Erythroblast (primary cell): ENCODE results near the gene PCBP4.

Experiments
- GATA1 ChIP-seq: IDR thresholded peaks from 2 replicates; pipeline ENCODE4 v1.6.1; 2011; ENCODE audit warnings: low read depth, mild to moderate bottlenecking, control low read depth, low read length, moderate library complexity
- POLR2A ChIP-seq: IDR thresholded peaks from 2 replicates; pipeline ENCODE4 v1.6.1; 2011; ENCODE audit warnings: mild to moderate bottlenecking, low read length

DNA sequence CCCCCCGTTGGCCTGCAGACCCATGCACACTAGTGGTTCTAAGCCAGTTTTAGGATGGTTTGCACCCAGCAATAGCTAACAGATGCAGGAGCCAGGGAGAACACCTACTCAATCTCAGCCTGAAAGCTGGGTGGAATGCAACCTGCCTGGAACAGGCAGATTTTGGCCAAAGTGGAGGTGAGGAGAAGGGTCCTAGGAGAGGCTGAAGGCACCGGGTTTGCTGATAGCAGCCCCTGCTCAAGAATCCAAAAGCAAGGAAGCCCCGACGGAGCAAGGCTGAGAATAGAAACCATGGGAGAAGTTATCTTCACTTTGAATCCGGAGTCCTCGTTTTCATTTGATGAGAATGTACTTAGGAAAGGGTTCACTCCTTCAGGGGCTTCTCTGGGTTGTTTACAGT is 35.5 kb downstream of the PCBP4 start:
- TF ChIP-seq POLR2A (no peak), GATA1 (no peak)
